SIG-M5 (cell line): ENCODE data around the gene IL1RN.

ENCODE experiments used
- DNase-seq: peaks from one replicate; lab custom pipeline; 2025; lab: John Stamatoyannopoulos, UW

The IL1RN gene

DNA sequence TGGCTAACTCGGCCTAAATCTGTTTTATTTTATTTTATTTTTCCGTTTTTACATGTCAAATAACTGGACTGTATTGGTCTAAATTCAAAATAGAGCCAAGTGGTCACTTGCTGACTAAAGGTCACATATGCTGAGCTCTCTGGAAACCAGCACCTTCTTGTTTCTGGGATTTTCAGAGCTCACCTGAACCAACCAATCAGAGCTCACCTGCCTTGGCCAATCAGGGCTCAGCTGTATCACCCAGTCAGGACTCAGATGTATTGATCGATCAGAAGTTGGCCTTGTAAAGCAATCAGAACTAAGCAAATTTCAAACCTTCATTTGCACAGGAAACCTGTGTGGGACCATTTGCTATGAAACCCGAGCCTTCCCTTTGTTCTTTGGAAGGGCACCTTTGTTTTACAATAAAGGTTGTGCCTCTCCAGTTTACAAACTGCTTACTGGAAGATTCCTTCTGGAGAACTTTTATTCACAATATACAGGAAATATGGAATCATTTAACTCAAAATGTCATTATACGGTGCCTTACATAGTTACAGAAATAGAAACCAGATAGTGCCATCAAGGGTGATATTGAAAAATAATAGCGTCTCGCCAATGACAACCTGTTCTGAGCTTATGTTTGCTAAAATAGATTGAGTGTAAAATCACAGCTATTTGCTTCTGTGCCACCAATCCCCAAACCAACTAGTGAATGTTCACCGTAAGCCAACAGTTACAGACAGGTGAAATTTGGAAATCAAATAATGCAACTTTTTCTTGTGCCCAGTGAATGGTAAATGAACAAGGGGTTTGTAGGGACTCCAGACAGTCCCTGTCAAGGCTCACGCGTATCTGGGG, 29.1 kb downstream of the IL1RN start:
- DNase-seq, result no peak

DNA sequence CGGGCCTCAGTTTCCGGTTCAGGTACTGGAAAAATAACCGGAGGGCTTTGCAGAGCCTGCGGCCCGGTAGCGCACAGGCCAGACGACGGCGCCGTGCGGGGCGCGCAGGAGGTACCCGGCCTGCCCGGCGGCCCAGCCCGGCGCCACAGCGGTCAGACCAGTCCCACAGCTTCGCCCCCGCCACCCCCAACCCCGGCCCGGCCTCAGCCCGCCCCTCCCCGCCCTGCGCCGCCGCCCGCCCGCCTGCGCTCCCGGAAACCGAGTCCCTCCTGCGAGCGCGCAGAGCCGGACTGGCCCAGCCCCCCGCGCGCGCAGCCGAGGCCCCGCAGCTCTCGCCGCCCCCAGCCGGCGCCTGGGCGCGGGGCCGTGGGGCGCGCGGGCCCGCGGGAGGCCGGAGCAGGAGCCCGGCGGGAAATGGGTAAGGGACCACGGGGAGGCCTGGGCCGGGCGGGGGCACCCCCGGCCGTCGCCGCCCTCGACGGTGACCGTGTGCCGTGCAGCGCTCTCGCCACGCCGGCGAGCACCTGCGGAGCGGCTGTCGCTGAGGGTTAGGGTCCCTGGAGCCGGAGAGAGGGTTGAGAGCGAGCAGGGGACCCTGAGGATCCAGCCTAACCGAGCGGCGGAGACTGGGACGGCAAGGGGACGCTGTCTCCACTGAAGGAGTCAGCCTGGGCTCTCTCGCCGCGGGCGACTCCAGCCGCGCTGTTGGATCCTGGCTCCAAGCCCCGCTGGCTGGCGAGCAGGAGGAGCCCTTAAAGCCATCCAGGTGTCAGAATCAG, 29.9 kb downstream of the IL1RN start:
- DNase-seq, result no peak

DNA sequence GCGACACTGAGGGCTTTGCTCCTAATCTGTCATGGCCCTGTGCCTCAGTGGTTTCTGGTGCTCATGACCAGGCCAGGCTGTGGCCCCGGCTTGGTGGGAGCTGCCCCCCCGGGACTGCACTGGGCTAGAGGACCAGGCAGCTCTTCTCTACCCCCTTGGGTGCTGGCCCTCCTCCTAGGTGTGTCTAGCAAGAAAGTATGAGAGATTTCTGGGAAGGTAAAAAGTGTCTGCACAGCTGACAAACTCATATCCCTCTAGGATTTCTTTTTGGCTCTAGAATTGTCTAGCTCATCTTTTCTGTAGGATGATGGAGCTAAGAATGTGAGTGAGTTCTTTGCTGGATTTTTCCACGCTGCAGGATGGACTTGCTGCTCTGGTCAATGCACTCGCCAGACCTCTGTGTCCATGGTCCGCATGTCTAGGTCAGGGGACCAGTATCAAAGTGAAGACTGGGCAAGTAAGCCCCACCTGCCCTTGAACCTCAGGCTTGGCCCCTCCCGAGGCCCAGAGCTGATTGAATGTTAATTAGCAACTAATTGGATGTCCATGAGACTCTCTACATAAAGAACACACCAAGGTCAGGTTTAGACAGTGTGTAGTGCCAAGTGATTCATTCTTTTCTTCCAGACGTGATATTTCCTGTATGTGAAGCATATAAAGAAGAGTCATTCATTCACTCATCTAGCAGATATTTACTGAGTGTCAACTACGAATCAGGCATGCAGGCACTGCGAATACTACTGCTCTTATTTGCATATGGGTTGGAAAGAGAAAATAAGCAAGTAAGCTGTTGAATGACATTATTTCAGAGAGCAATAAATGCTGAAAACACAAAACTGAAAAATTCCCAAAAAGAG, 30.7 kb downstream of the IL1RN start:
- no peak for DNase-seq

GRCh38 chr2:113158884-113159553, 31.6 kb downstream of the IL1RN start:
- DNase-seq, result no peak

- no peak for DNase-seq
These were observed 32.9 kb downstream of the IL1RN start for GRCh38 chr2:113160248-113160647.

- DNase-seq, result no peak
These were observed 33.6 kb downstream of the IL1RN start for GRCh38 chr2:113160962-113161361.

- no peak for DNase-seq
These were observed 34.8 kb downstream of the IL1RN start for GRCh38 chr2:113162173-113162572.

GRCh38 chr2:113162869-113163268, 35.5 kb downstream of the IL1RN start:
- no peak for DNase-seq

DNA sequence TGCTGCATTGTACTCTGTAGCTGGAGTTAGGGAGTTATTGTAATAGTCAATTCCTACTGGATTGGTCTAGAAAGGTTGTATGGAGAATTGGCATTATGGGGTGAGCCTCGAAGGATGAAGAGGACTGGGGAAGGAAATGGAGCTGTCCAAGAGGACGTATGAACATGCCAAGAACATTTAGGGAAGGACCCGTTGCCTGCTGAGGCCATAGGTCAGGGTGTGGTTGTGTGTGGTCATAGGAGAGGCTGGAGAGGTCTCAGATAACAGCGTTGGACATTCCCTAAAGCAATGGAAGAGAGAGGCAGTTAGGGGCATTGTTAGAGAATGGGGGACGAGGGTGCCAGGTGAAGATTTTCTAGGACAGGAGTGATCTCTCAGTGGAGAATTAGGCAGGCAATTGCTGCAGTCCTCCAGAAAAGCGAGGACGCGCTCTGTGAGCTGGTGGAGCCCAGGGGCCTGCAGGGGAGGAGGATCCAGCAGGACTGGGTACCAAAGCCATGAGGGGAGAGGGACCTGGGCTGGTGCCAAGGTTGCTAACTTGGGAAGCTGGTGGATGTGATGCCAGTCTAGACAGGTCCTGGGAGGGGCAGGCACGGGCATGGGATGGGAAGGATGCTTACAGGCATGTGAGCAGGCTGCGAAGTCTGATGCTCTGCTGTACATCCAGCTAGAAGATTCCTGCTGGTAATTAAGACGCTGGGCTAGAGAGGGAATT, 37.0 kb downstream of the IL1RN start:
- no peak for DNase-seq

DNA sequence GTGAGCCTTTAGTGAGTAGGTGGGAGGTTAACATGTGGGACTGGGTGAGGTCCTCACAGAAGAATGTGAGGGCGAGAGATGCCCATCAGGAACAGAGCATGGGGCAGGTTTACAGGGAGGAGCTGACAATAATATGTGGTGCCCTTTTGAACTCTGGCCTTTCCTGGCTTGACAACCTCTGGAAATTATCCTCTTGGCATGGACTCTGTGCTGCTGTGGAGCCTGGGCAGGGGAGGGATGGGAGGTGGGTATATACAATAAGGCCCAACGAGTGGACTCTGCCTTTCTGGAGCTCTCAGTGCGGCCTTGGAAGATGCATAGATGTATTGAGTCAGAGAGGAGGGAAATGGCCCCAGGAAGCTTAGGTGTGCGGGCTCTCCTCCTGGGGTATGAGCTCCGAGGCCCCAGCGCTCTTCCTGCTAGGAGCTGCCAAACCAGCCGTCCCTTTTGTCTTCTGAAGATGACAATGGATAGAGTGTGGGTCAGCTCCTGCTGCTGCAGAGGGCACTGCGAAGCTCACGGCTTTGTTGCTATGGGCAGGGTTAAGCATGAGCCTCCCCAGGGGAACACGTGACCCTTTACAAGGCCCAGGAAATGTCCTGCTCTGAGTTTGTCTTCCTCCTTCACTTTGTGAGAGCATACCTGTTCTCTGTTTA, 37.7 kb downstream of the IL1RN start:
- no peak for DNase-seq

DNA sequence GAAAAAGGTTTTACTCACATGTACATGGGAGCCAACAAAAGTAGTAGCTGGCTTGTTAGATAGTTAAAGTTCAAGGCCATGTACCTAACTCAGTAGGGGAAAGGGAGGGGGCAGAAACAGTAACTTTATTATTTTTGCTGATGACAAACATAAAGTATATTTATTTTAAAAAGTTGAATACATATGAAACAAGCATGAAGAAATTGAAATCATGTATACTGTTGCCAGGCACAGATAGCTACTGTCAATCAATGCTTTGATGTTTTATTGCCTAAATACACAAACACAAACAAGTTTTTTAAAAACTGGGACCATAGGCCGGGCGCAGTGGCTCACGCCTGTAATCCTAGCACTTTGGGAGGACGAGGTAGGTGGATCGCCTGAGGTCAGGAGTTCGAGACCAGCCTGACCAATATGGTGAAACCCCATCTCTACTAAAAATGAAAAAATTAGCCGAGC, 38.8 kb downstream of the IL1RN start:
- no peak for DNase-seq

DNA sequence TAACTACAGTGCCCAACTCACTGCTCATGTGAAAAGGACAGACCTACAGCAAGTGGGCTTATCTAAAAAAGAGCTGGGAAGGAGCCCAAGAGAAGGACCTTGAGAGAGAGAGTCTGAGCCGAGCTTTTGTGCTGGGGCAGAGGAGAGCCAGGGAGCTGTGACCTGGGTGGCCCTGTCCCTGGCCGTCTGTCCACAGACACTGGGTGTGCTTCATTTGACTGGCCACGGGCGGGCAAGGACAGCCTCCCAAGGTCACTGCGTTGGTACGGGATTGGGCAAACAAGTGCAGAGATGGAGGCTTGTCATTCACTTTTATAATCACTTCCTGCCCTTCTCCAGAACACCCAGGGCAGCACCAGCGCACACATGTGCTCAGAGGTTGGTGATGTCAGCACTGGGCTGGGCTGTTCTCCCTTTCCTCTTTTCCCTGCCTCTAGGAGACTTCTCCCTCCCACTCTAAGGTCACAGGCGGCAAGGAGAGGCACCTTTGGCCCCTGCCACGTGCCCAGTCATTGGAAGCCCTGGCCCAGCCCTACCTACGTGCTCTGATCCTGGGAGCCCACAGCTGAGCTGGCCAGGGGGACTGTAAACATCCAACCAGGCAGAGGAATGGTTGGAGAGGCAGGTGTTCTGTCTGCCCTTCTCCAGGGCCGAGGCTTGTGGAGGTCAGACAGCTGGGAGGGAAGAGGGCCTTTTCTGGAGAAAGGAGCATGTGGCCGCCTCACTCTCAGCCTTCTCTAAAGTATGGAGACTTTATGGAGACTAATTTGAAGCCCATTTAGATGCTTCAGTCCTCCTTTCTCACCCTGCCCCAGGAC, 39.9 kb downstream of the IL1RN start:
- DNase-seq, result no peak

- DNase-seq, result no peak
These were observed 40.6 kb downstream of the IL1RN start for GRCh38 chr2:113167962-113168340.

DNA sequence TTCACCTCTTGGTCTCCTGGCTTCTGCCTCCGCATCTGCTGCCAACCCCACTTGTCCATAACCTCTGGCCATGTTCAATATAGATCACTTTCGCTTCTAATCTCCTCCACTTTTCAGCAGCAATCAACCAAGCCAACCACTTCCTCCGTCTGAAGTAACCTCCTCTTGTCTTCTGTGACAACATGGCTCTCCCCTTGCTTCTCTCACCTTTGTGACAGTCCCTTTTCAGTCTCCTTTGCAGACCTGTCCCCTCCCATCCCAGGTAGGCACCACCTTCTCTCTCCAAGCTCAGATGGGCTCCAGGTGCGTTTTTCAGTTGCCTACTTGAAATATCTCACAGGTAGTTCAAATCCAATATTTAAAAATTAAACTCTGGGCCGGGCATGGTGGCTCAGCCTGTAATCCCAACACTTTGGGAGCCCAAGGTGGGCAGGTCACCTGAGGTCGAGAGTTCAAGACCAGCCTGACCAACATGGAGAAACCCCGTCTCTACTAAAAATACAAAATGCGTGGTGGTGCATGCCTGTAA, 41.7 kb downstream of the IL1RN start:
- DNase-seq, result no peak

DNA sequence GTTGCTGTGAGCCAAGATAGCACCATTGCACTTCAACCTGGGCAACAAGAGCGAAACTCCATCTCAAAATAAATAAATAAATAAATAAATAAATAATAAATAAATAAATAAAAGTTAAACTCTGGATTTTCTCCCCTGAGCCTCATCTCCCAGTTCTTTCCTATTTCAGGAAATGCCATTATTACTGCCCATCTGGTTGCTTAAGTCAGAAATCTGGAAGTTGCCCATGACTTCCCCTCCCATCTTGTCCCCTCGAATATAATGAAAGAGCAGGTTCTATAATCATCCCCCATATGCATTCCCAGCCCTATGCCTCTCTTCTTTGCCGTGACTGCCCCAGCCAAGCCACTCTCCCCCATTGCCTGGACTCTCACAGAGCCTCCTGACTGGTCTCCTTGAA, 42.2 kb downstream of the IL1RN start:
- DNase-seq, result no peak

DNA sequence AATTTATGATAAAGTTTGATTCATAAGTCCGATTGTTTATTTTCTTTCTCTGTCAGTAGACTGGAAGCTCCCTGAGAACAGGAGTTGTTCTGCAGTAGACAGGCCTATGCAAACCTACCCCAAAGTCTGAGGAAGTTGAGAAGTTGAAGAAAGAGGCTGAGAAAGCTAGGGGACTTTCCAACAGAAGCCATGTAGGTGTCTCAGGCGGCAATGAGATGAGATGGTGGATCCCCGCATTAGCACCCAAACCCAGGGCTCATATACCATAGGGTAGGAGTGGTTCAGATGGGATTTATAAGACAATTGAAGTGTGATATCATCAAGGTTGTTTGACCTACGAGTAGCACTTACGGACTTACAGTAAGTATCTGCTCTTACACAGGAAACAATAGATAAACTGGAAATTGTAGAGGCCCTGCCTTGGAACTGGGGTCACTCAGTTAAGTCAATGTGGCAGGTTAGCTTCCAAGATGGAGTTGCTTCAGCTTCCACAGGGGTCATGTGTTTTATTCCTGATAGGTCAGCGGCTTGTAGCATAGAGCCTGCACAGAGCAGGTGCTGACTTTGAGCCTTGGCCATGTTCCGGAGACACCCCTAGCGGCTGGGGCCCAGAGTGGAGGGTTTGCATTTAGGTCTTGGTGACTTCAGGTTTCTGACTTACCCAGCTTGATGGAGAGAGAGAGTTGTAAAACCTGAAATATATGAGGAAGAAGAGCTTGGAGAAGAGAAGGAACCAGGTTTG, 44.1 kb downstream of the IL1RN start:
- DNase-seq, result no peak

- no peak for DNase-seq
These were observed 45.5 kb downstream of the IL1RN start for GRCh38 chr2:113172721-113173541.
